IPS-15b (cell line): ENCODE measurements around the gene CHRM1.

ENCODE experiments used
- H3K27me3 ChIP-seq: one replicate; pipeline ENCODE4 v1.6.1; 2013; ENCODE audit warnings: low read length; ENCODE audit not compliant: control insufficient read depth, insufficient read depth
- H3K36me3 ChIP-seq: one replicate; pipeline ENCODE4 v1.6.1; 2013; ENCODE audit warnings: low read length; ENCODE audit not compliant: control insufficient read depth, insufficient read depth
- H3K4me1 ChIP-seq: one replicate; pipeline ENCODE4 v1.6.1; 2013; ENCODE audit warnings: mild to moderate bottlenecking, low read length; ENCODE audit not compliant: control insufficient read depth, insufficient read depth
- H3K4me3 ChIP-seq: one replicate; pipeline ENCODE4 v1.5.1; 2013; ENCODE audit warnings: low read depth, low read length
- H3K9ac ChIP-seq: one replicate; pipeline ENCODE4 v1.6.1; 2013; ENCODE audit warnings: low read depth, mild to moderate bottlenecking, low read length
- H3K9me3 ChIP-seq: one replicate; pipeline ENCODE4 v1.6.1; 2013; ENCODE audit warnings: mild to moderate bottlenecking, low read length; ENCODE audit not compliant: control insufficient read depth, insufficient read depth

The CHRM1 gene

GRCh38 chr11:62923601-62924411, 2.6 kb upstream of the CHRM1 start:
- H3K9me3 ChIP-seq: no peaks in the 10 kb centered on the region
- H3K4me1 ChIP-seq: peaks cover 12% of the 10 kb centered on the region
- peak overlapping the region; percentile 55 for H3K4me3 ChIP-seq
- H3K9ac ChIP-seq: no peak overlapping the region
- H3K27me3 ChIP-seq: peaks cover 66% of the 10 kb centered on the region
- H3K36me3 ChIP-seq: no peaks in the 10 kb centered on the region

DNA sequence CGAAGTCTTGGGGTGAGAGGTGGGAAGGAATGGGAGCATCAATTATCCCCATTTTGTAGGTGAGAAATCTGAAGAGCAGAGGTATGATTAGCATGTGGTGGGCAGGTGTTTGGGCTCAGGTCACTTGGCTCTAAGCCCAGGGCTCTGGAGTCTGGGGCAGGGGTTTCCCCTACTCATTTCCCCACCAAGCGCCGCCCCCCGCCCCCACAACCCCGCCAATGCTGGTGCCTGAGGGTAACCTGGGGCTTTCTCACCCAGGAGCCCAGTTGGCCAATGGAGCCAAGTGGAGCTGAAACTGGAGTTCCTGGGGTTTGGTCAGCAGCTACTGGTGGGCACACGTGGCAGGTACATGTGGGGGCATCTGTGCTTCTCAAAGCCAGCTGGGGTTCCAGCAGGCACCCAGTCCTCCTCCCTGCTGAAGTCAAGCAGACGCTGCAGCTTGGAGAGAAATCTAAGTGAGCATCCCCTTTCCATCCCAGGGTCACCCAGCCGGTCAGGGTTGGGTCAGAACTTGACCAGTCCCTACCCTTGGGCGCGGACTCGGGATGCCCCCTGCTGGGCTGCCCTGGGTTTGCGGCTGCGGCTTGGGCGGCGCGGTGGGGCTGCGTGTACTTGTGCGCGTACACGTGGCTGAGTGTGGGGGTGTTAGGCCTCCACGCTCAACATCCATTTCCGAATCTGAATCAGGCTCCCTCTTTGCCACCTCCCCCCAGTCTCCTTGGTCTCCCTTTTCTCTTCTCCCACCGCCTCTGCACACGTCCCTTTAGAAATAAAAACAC, 1.7 kb upstream of the CHRM1 start:
- peaks cover 57% of the 10 kb centered on the region for H3K27me3 ChIP-seq
- peak overlapping the region; percentile 55 for H3K4me3 ChIP-seq
- H3K36me3 ChIP-seq: no peaks in the 10 kb centered on the region
- H3K9me3 ChIP-seq: no peaks in the 10 kb centered on the region
- no peak overlapping the region for H3K9ac ChIP-seq
- H3K4me1 ChIP-seq: peaks cover 12% of the 10 kb centered on the region

- Histone ChIP-seq H3K4me3 (peak overlapping the region; percentile 5), H3K4me1 (peaks cover 9% of the 10 kb centered on the region), H3K9me3 (no peaks in the 10 kb centered on the region), H3K9ac (no peak overlapping the region), H3K27me3 (peaks cover 50% of the 10 kb centered on the region), H3K36me3 (no peaks in the 10 kb centered on the region)
Measured at GRCh38 chr11:62922189-62922589, 1.0 kb upstream of the CHRM1 start.

DNA sequence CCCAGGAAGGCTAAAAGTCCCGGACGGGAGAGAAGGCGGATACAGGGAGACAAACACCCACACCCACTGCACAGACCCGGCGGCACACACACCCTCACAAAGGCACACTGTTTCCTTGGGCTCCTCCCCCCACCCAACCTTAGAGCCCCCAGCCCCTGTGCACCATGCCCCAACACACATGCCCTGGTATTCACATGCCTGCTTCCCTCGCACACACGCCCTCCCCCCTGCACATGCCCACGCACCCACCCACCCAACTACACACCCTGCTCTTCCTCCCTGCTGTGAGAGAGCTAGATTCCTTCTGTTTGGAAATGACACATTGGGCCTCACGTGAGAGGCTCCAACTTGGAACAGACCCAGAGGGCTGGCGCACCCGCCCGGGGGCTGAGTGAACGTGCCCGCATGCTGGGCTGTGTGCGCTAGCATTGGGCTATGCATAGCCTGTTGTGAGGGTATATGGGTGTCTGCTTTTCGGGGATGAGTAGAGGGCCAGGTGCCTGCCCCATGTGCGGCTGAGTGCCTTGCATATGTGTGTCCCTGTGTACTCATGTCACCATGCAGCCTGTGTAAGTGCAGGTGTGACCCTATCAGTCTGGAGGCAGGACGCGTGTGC, 518 bp upstream of the CHRM1 start:
- Histone ChIP-seq H3K27me3 (peaks cover 45% of the 10 kb centered on the region), H3K9ac (no peak overlapping the region), H3K36me3 (no peaks in the 10 kb centered on the region), H3K9me3 (no peaks in the 10 kb centered on the region), H3K4me3 (peak overlapping the region; percentile 22), H3K4me1 (peaks cover 9% of the 10 kb centered on the region)

DNA sequence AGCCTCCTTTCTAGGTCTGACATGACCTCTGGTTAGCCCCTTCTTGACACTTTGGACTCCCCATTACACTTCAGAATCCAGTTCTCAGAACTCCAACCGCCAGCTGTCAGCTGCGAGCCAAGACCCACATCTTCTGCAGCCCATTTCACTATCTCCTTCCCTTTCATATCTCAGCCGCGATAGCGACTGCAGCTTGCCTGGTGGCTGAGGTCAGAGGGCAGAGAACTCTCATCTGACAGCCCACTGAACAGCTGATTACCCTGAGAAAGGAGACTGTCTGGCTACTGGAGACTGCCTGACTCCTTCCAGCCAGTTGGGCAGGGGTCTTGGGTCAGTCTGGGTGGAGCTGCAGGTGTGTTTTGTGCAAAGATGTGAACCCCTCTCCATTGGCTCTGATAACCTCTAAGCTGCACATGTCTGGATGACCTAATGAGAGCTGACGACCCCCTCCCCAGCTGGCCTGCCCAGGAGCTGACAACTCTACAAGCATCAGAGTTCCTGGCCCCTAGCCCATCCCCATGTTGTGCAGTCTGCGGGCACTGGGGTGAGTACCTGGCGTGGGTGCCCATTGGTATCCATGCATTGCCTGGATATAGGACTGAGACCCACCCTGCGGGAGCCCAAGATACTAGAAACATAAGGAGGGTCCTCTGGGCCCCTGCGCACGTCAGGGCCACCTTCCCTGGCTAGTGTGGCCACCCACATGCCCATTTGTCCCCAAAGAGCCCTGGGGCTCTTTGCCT, 1.1 kb downstream of the CHRM1 start:
- no peak overlapping the region for H3K4me3 ChIP-seq
- H3K9ac ChIP-seq: no peak overlapping the region
- no peaks in the 10 kb centered on the region for H3K9me3 ChIP-seq
- no peaks in the 10 kb centered on the region for H3K36me3 ChIP-seq
- H3K27me3 ChIP-seq: peaks cover 33% of the 10 kb centered on the region
- peaks cover 9% of the 10 kb centered on the region for H3K4me1 ChIP-seq

GRCh38 chr11:62919476-62919875, 1.7 kb downstream of the CHRM1 start:
- peaks cover 33% of the 10 kb centered on the region for H3K27me3 ChIP-seq
- H3K9ac ChIP-seq: no peak overlapping the region
- no peaks in the 10 kb centered on the region for H3K9me3 ChIP-seq
- H3K36me3 ChIP-seq: no peaks in the 10 kb centered on the region
- H3K4me3 ChIP-seq: no peak overlapping the region
- H3K4me1 ChIP-seq: peaks cover 9% of the 10 kb centered on the region

DNA sequence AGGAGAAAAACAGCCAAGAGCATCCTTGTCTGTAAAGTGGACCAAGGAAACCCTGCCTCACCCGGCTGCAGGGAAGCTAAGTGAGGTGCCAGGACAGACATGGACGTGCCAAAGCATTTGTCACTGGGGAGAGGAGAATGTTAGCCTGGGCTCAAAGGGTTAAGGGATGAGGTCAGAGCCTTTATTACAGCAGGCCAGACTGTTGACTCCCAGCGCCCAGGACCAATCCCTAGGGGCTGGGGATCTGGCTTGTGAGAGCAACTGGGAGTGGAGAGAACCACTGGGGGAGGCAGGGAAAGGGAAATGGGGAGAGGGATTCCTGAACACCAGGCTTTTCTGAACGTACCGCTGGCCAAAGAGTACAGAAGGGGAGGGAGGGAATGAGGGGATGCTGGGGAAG, 2.6 kb downstream of the CHRM1 start:
- H3K4me1 ChIP-seq: peaks cover 9% of the 10 kb centered on the region
- H3K9ac ChIP-seq: no peak overlapping the region
- peaks cover 27% of the 10 kb centered on the region for H3K27me3 ChIP-seq
- no peaks in the 10 kb centered on the region for H3K36me3 ChIP-seq
- no peak overlapping the region for H3K4me3 ChIP-seq
- H3K9me3 ChIP-seq: no peaks in the 10 kb centered on the region

DNA sequence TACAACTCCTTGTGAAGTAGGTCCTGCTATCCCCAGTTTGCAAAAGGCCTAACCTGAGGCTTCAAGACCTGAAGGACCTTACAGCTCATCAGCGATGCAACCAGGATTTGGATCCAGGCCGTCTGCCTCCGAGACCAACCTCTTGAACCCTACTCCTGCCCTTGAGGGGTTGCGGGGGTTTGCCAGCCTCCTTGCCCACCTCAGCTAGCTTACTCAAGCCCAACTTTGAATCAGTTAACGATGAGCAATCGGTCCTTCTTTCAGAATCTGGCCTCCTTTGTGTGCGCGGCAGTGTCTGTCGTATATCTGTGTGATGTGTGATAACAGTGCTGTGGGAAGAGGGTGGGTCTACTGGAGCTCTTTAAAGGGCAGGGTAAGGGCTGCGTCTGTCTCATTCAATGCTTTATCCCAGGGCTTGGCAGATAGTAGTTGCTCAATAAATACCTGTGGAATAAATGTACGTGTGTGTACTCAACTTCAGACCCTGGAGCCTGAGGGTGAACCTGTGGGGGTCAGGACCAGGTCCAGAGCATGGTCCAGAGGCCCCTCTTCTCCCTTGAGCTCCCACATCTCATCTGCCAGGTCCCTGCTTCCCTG, 3.2 kb downstream of the CHRM1 start:
- H3K9me3 ChIP-seq: no peaks in the 10 kb centered on the region
- no peak overlapping the region for H3K9ac ChIP-seq
- H3K27me3 ChIP-seq: peaks cover 25% of the 10 kb centered on the region
- peaks cover 9% of the 10 kb centered on the region for H3K4me1 ChIP-seq
- no peak overlapping the region for H3K4me3 ChIP-seq
- H3K36me3 ChIP-seq: no peaks in the 10 kb centered on the region

DNA sequence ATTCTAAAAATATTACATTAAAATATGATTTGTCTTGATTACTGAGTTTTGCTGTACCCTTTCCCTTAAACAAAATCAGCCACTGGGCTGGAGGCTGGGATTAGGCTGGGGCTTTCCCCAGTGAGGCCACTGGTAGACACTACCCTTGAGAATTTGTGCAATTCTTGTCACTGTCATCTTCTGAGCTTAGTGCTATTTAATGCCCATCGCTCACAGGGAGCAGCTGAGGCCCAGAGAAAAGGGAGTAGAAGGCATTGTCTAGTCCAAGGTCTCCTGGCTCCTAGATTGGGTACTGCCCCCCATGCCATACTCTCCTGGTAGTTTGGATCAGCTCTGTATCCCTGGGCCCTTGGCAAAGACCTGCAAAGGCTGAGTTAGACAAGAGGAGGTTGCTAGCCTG, 6.7 kb downstream of the CHRM1 start:
- Histone ChIP-seq H3K27me3 (peaks cover 3% of the 10 kb centered on the region), H3K9ac (no peak overlapping the region)

DNA sequence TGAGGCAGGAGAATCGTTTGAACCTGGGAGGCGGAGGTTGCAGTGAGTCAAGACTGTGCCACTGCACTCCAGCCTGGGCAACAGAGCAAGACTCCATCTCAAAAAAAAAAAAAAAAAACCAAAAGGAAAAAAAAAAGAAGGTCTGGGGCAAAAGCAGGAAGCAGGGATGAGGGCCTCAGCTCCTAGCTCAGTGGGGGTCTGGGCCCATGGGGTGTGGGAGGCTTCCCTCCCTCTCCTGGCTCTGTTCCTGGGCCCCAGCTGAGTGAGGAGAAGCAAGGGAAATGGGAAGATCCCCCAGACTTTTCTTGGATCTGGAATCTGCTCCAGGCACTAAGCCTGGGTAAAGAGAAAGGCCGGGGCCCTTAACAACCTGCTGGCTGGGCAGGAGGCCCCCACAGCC, 8.9 kb downstream of the CHRM1 start:
- no peaks in the 10 kb centered on the region for H3K36me3 ChIP-seq
- H3K27me3 ChIP-seq: peaks cover 2% of the 10 kb centered on the region
- H3K4me3 ChIP-seq: no peak overlapping the region
- H3K9ac ChIP-seq: no peak overlapping the region
- H3K9me3 ChIP-seq: no peaks in the 10 kb centered on the region
- peaks cover 10% of the 10 kb centered on the region for H3K4me1 ChIP-seq

More for the DNA sequence above, 6.7 kb downstream of the CHRM1 start:
- Histone ChIP-seq H3K36me3 (no peaks in the 10 kb centered on the region), H3K4me1 (peaks cover 7% of the 10 kb centered on the region), H3K9me3 (no peaks in the 10 kb centered on the region), H3K4me3 (no peak overlapping the region)
